ENCODE measurements around the gene RXRG.

RXRG gene

DNA sequence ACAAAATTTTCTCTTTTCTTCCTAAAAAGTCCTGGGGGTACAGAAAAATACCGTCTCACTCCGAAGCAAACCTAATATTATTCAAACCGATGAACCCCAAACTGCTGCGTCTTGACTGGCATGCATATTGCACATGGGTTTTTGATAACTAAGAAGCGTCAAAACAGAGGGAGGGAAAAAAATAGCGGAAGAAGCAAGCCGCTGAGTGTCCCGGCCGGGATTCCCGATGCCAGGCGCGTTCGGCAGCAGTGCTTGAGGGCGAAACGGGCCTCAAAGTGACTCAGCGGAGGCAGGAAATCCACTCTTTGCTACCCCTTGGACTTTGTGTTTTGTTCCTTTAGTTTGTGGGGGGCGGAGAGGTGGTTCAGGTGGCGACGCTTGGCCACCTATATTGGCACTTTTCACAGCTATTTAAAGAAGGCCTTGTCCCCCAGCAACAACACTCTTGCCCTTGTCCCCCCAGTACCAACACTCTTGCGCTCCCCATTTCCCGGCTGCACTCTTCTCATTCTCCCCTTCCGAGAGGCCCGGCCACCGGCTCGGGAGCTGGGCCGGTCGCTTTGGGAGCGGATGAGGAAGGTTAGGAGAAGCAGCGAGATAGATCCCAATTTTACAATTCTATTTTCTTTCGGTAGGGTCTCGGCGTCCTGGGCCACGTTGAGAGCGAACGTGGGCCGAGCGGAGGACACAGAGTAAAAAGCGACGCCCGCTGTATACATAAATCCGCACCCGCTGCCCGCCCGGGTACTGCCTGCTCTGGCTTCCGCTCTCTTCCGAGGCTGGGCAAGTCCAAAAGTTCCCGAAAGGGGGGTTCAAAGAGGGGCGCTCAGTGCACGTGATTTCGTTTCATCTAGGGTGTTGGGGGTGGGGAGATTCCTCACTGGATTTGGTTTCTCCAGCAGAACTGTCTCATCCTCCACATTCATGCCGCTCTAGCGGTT is 90.9 kb downstream of the RXRG start:
- FAIRE-seq (no peak), DNase-seq (ENCODE audit: insufficient read length, low spot score) (no peak)
- TF ChIP-seq, protein P1, sequence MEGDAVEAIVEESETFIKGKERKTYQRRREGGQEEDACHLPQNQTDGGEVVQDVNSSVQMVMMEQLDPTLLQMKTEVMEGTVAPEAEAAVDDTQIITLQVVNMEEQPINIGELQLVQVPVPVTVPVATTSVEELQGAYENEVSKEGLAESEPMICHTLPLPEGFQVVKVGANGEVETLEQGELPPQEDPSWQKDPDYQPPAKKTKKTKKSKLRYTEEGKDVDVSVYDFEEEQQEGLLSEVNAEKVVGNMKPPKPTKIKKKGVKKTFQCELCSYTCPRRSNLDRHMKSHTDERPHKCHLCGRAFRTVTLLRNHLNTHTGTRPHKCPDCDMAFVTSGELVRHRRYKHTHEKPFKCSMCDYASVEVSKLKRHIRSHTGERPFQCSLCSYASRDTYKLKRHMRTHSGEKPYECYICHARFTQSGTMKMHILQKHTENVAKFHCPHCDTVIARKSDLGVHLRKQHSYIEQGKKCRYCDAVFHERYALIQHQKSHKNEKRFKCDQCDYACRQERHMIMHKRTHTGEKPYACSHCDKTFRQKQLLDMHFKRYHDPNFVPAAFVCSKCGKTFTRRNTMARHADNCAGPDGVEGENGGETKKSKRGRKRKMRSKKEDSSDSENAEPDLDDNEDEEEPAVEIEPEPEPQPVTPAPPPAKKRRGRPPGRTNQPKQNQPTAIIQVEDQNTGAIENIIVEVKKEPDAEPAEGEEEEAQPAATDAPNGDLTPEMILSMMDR (IDR thresholded peaks at IDR 0.05; ENCODE audit: insufficient read depth, missing control alignments), result no peak

GRCh38 chr1:165352442-165353293 is 92.3 kb downstream of the RXRG start:
- FAIRE-seq (no peak), DNase-seq (ENCODE audit: insufficient read length, low spot score) (no peak)
- TF ChIP-seq, protein P1 (IDR thresholded peaks at IDR 0.05; ENCODE audit: insufficient read depth, missing control alignments), result no peak

GRCh38 chr1:165351863-165352441 is 93.0 kb downstream of the RXRG start:
- TF ChIP-seq, protein P1 (IDR thresholded peaks at IDR 0.05; ENCODE audit: insufficient read depth, missing control alignments), result no peak
- FAIRE-seq, result no peak

More at GRCh38 chr1:165351863-165352441, 93.0 kb downstream of the RXRG start:
- DNase-seq (ENCODE audit: insufficient read length, low spot score), result no peak

Measured in D721Med (cell line).